Uterus (tissue), 2 donors: ENCODE data around the gene DHX8.

Source experiments
- CTCF ChIP-seq, 4 experiments: fragments of 200-600 bp in 2 of 4; fragments of 450-650 bp in 2 of 4; sonication (generic) in 2 of 4; IDR thresholded peaks; one replicate each; pipeline ENCODE4 v1.5.1; 2016 to 2019; ENCODE audit warnings: antibody characterized with exemption in 4 of 4, mild to moderate bottlenecking in 2 of 4, moderate library complexity in 1 of 4
- POLR2A ChIP-seq, 2 donors: fragments of 450-650 bp; IDR thresholded peaks; one replicate each; pipeline ENCODE4 v1.6.1; 2016; ENCODE audit warnings: antibody characterized with exemption in 2 of 2, mild to moderate bottlenecking in 1 of 2, moderate library complexity in 1 of 2

GRCh38 chr17:43540821-43541674 is 57.3 kb downstream of the DHX8 start:
- TF ChIP-seq CTCF (IDR thresholded peaks at IDR 0.05) (no peak), POLR2A (IDR thresholded peaks at IDR 0.05) (no peak)
